HepG2 (cell line): Measurements from ENCODE around the gene MFAP2.

Experiments used
- ATF3 ChIP-seq: sonication (generic); formaldehyde crosslinking; IDR thresholded peaks from 2 replicates; pipeline ENCODE4 v1.4.0; 2020; ENCODE audit warnings: missing genetic modification reagents
- BRCA1 ChIP-seq: sonication (generic); formaldehyde crosslinking; IDR thresholded peaks from 2 replicates; pipeline ENCODE4 v1.4.0; 2020; ENCODE audit warnings: missing genetic modification reagents
- CTCF ChIP-seq: sonication (generic); formaldehyde crosslinking; IDR thresholded peaks from 2 replicates; pipeline ENCODE4 v1.5.0; 2020; ENCODE audit warnings: mild to moderate bottlenecking, missing genetic modification reagents, moderate library complexity
- EP300 ChIP-seq, 3 experiments: sonication (generic) in 1 of 3; formaldehyde crosslinking in 1 of 3; IDR thresholded peaks; 2 replicates each; pipeline versions ENCODE4 v1.5.1 to v1.6.1; 2011 to 2020; ENCODE audit warnings: low read depth in 2 of 3, low read length in 2 of 3, borderline replicate concordance in 1 of 3, improper control_type of control experiment in 1 of 3, mild to moderate bottlenecking in 1 of 3, missing genetic modification reagents in 1 of 3, moderate library complexity in 1 of 3
- IKZF1 ChIP-seq: fragments of 450-650 bp; IDR thresholded peaks from 2 replicates; pipeline ENCODE4 v1.7.1; 2016
- MYC ChIP-seq: sonication (generic); formaldehyde crosslinking; IDR thresholded peaks from 2 replicates; pipeline ENCODE4 v1.9.0; 2021; ENCODE audit warnings: missing genetic modification reagents, borderline replicate concordance
- NONO ChIP-seq, 2 experiments: fragments of 450-650 bp in 1 of 2; sonication (generic) in 1 of 2; formaldehyde crosslinking in 1 of 2; IDR thresholded peaks in 1 of 2; conservative IDR thresholded peaks in 1 of 2; 2 replicates each; pipeline versions ENCODE4 v1.6.1 to v1.8.0; 2017 to 2022; ENCODE audit warnings: mild to moderate bottlenecking in 1 of 2, missing genetic modification reagents in 1 of 2, moderate library complexity in 1 of 2
- SIN3A ChIP-seq: IDR thresholded peaks from 2 replicates; pipeline ENCODE4 v1.6.1; 2011; ENCODE audit warnings: low read depth, mild to moderate bottlenecking, control low read depth, low read length, borderline replicate concordance
- ZNF230 ChIP-seq: sonication (generic); formaldehyde crosslinking; IDR thresholded peaks from 2 replicates; pipeline ENCODE4 v1.4.0; 2020; ENCODE audit warnings: mild to moderate bottlenecking, missing genetic modification reagents
- ZNF781 ChIP-seq: sonication (generic); formaldehyde crosslinking; IDR thresholded peaks from 2 replicates; pipeline ENCODE4 v1.5.1; 2020; ENCODE audit warnings: borderline replicate concordance, mild to moderate bottlenecking, missing genetic modification reagents; ENCODE audit errors: not compliant biosample characterization
- TF ChIP-seq, protein P1 (sequence below): sonication (generic); formaldehyde crosslinking; IDR thresholded peaks from 2 replicates; pipeline ENCODE4 v1.4.0; 2020; ENCODE audit warnings: missing genetic modification reagents

- TF ChIP-seq CTCF (no peak), IKZF1 (no peak), ZNF781 (no peak), EP300 (IDR thresholded peaks at IDR 0.05; ENCODE audit: low read depth in 2 of 2, low read length in 2 of 2) (no peak), EP300 (CRISPR knock-in tag; IDR thresholded peaks at IDR 0.05; ENCODE audit: borderline replicate concordance) (no peak), SIN3A (no peak), ATF3 (CRISPR knock-in tag) (no peak), BRCA1 (CRISPR knock-in tag) (no peak), MYC (CRISPR knock-in tag) (no peak), ZNF230 (CRISPR knock-in tag) (no peak), NONO (IDR thresholded peaks at IDR 0.05) (no peak), NONO (CRISPR knock-in tag; conservative IDR thresholded peaks at IDR 0.05) (no peak)
- TF ChIP-seq, protein P1, sequence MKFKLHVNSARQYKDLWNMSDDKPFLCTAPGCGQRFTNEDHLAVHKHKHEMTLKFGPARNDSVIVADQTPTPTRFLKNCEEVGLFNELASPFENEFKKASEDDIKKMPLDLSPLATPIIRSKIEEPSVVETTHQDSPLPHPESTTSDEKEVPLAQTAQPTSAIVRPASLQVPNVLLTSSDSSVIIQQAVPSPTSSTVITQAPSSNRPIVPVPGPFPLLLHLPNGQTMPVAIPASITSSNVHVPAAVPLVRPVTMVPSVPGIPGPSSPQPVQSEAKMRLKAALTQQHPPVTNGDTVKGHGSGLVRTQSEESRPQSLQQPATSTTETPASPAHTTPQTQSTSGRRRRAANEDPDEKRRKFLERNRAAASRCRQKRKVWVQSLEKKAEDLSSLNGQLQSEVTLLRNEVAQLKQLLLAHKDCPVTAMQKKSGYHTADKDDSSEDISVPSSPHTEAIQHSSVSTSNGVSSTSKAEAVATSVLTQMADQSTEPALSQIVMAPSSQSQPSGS (CRISPR knock-in tag) = no peak
These were observed 37.0 kb upstream of the MFAP2 start for GRCh38 chr1:17017435-17017834.
